Gastroesophageal sphincter (tissue), 3 donors: ENCODE data around the gene LOXHD1.

ENCODE experiments used
- CTCF ChIP-seq, 4 experiments: fragments of 200-600 bp in 2 of 4; fragments of 450-650 bp in 2 of 4; sonication (generic) in 1 of 4; IDR thresholded peaks; one replicate each; pipeline ENCODE4 v1.5.1; 2017 to 2019; ENCODE audit warnings: antibody characterized with exemption in 4 of 4, mild to moderate bottlenecking in 2 of 4, moderate library complexity in 2 of 4
- POLR2AphosphoS5 ChIP-seq: sonication (generic); formaldehyde crosslinking; IDR thresholded peaks from one replicate; pipeline ENCODE4 v1.6.1; 2017; ENCODE audit warnings: antibody characterized with exemption

- TF ChIP-seq CTCF (IDR thresholded peaks at IDR 0.05) (no peak), POLR2AphosphoS5 (no peak)
Measured at GRCh38 chr18:46676182-46676835, 19.3 kb upstream of the LOXHD1 start.
